ENCODE results near the gene TRIM32. TPM values are rescaled to one million over a fixed set of nuclear protein-coding genes. Genes with fewer than 3 reads are reported as not detected.

The TRIM32 gene
- total RNA-seq, 1 experiment from 2014 or later: 23.2 TPM

DNA sequence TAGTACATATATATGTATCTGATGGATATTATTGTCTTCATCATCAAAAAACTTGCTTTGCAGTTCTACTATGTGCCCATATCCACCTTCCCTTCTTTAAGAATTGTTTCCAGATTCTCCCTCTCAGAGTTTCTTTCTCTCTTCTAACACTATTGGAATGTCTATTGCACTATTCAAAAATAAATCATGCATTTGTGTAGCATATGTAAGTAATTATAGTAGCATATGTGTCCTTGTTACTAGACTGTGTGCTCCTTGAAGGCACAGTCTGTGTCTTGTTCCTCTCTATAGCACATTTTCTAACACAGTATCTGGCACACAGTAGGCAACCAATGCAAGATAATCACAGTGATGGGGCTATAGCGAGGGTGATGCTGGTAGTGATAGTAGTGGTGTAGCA, 43.4 kb upstream of the TRIM32 start:
- no peak for TF ChIP-seq CBX3 (IDR thresholded peaks at IDR 0.05; ENCODE audit: low read depth)
- TF ChIP-seq SRF (IDR thresholded peaks at IDR 0.05; ENCODE audit: low read depth): no peak
- no peak for TF ChIP-seq ELF1 (IDR thresholded peaks at IDR 0.05; ENCODE audit: borderline replicate concordance, low read depth)
- no peak overlapping the region for H3K27ac ChIP-seq (ENCODE audit: low read depth, low read length)
- CTCF ChIA-PET: no interaction called here
- H3K4me2 ChIP-seq (ENCODE audit: low read length): no peak overlapping the region
- H3K4me1 ChIP-seq (ENCODE audit: control insufficient read depth in 1 of 2, insufficient read depth in 2 of 2, low read length in 2 of 2): no peaks in the 10 kb centered on the region
- RAD21 ChIA-PET (ENCODE audit: low non-redundant PET in 1 of 2, low total read pairs in 2 of 2, uncharacterized antibody in 2 of 2, unreplicated experiment in 2 of 2): no interaction called here
- H4K20me1 ChIP-seq (ENCODE audit: insufficient read depth): no peaks in the 10 kb centered on the region
- BruUV-seq (replicated peaks): no TSS peak
- POLR2A ChIA-PET: no interaction called here
- intact Hi-C loops (cut with micrococcal nuclease): no loop called here
- no peaks in the 10 kb centered on the region for H3K9me3 ChIP-seq (ENCODE audit: control insufficient read depth in 1 of 2, insufficient read depth in 1 of 2, low read depth in 1 of 2, low read length in 2 of 2)
- no peaks in the 10 kb centered on the region for H3K36me3 ChIP-seq (ENCODE audit: control insufficient read depth in 1 of 2, insufficient read depth in 2 of 2, low read length in 2 of 2)
- no peak overlapping the region for H2AFZ ChIP-seq (ENCODE audit: low read depth, low read length, poor library complexity, severe bottlenecking)
- no peak overlapping the region for H3K4me3 ChIP-seq (replicated peaks in 1 of 2; ENCODE audit: low read depth in 1 of 2, low read length in 2 of 2)
- H3K9ac ChIP-seq (ENCODE audit: low read length): no peak overlapping the region
- H3K27me3 ChIP-seq (ENCODE audit: insufficient read depth, low read length): no peaks in the 10 kb centered on the region
- DNase-seq (ENCODE audit: low read depth, low spot score): no peak
- no peak for ATAC-seq
- H3K9me2 ChIP-seq (ENCODE audit: insufficient read depth): no peaks in the 10 kb centered on the region
- H3K79me2 ChIP-seq (ENCODE audit: insufficient read depth, low read length): no peaks in the 10 kb centered on the region

GRCh38 chr9:116644091-116644688, 42.9 kb upstream of the TRIM32 start:
- H3K4me2 ChIP-seq (ENCODE audit: low read length): no peak overlapping the region
- H3K9me3 ChIP-seq (ENCODE audit: control insufficient read depth in 1 of 2, insufficient read depth in 1 of 2, low read depth in 1 of 2, low read length in 2 of 2): no peaks in the 10 kb centered on the region
- no peaks in the 10 kb centered on the region for H3K4me1 ChIP-seq (ENCODE audit: control insufficient read depth in 1 of 2, insufficient read depth in 2 of 2, low read length in 2 of 2)
- RAD21 ChIA-PET (ENCODE audit: low non-redundant PET in 1 of 2, low total read pairs in 2 of 2, uncharacterized antibody in 2 of 2, unreplicated experiment in 2 of 2): no interaction called here
- DNase-seq (ENCODE audit: low read depth, low spot score) (no peak), ATAC-seq (no peak)
- H3K79me2 ChIP-seq (ENCODE audit: insufficient read depth, low read length): no peaks in the 10 kb centered on the region
- CTCF ChIA-PET: no interaction called here
- intact Hi-C loops (cut with micrococcal nuclease): no loop called here
- no peak overlapping the region for H3K4me3 ChIP-seq (replicated peaks in 1 of 2; ENCODE audit: low read depth in 1 of 2, low read length in 2 of 2)
- no peak overlapping the region for H3K27ac ChIP-seq (ENCODE audit: low read depth, low read length)
- POLR2A ChIA-PET: no interaction called here
- H2AFZ ChIP-seq (ENCODE audit: low read depth, low read length, poor library complexity, severe bottlenecking): no peak overlapping the region
- H3K9ac ChIP-seq (ENCODE audit: low read length): no peak overlapping the region
- no peaks in the 10 kb centered on the region for H3K36me3 ChIP-seq (ENCODE audit: control insufficient read depth in 1 of 2, insufficient read depth in 2 of 2, low read length in 2 of 2)
- no TSS peak for BruUV-seq (replicated peaks)
- no peak for TF ChIP-seq YY1 (IDR thresholded peaks at IDR 0.05; ENCODE audit: extremely low read depth, insufficient replicate concordance, low read depth, low read length)
- TF ChIP-seq POLR2A (IDR thresholded peaks at IDR 0.05; ENCODE audit: borderline replicate concordance, extremely low read depth, insufficient read depth, insufficient read length): no peak
- no peaks in the 10 kb centered on the region for H4K20me1 ChIP-seq (ENCODE audit: insufficient read depth)
- H3K27me3 ChIP-seq (ENCODE audit: insufficient read depth, low read length): no peaks in the 10 kb centered on the region
- H3K9me2 ChIP-seq (ENCODE audit: insufficient read depth): no peaks in the 10 kb centered on the region
